ENCODE data around the gene WDR35.
A peak's percentile ranks its signal among the peaks of the same experiment; 100 is the strongest.
"Not testable (repeated sequence)": the region's sequence is repeated elsewhere in the genome, so short reads cannot be mapped to it uniquely, and the experiment has no call there.

Gene WDR35

DNA sequence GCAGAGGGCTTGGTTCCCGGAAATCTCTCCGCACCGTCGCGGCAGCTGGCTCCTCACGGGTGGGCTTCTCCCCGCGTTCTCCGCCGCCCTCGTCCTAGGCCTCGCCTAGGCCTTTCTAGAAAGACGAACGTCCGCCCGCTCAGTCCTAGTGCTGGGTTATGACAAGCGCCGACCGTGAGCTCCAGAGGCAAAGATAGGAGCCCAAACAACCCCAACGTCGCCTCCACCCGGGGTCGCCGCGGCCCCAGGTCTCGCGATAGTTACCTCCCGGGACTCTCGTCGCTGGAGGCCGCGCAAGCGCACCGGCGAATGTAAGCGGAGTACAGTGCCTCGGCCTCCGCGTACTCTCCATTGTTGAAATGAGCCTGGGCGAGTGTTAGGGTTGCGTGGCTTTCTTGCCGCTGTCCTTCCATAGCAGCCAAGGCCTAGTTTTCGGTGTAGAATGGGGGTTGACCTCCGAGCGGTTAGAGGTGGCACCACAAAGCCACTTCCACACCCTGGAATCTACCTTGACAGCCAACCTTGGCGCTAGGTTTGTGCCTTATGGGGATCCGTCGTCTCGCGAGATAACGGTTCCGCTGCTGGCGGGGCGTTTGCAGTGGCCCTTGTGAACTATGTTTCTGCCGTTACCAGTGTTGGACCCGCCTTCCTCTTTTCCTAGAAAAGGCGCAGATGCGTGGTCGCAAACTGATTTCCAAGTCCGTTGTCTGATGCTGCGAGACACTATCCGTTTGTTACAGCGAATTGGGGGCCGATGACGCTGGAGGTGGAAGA, 88.3 kb downstream of the WDR35 start, which contains the start of gene TTC32:
Gene TTC32, minus strand, starts transcription at position 542 of the 774 bp plus-strand sequence. Its CDS starts 129 bp downstream, at position 413.
- Histone ChIP-seq H3K27ac (ENCODE audit: low read depth, low read length) (peak within 1 kb of the TSS; percentile 95), H3K27me3 (ENCODE audit: control insufficient read depth, insufficient read depth, low read length) (no peaks in the 10 kb centered on the region), H3K4me1 (ENCODE audit: control insufficient read depth, insufficient read depth, low read length) (peaks cover 13% of the 10 kb centered on the region), H3K36me3 (ENCODE audit: control insufficient read depth, insufficient read depth, low read length) (peaks cover 3% of the 10 kb centered on the region; the same call in 1 of the 2 replicates), H3K4me3 (ENCODE audit: low read depth, low read length) (peak within 1 kb of the TSS; percentile 88), H3K9ac (ENCODE audit: low read depth, low read length) (peak within 1 kb of the TSS; percentile 94), H3K9me3 (ENCODE audit: control insufficient read depth, insufficient read depth, low read length) (no peaks in the 10 kb centered on the region)

DNA sequence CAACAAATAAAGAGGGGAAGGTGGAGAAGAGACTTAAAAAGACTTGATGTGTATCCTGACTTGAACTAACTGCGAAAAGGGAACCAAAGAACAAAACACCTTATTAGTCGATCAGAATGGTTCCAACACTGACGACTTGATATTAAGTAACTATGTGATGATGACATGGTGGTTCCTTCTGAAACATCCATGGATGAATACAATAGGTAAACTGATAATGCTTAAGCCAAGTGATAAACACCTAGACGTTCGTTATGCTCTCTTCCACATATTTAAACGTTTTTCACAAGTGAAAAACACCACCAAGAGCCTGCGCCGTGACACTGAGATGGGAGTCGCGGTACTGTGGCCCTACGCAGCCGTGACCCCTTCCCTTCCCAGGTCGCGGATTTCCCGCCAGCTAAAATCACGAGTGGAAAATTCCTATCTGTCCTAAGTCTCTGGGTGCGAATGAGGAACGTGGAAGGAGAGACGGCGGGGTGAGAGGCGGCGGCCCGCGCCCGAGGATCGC, 88.9 kb downstream of the WDR35 start:
- Histone ChIP-seq H3K4me1 (ENCODE audit: control insufficient read depth, insufficient read depth, low read length) (peaks cover 13% of the 10 kb centered on the region), H3K9me3 (ENCODE audit: control insufficient read depth, insufficient read depth, low read length) (no peaks in the 10 kb centered on the region), H3K27me3 (ENCODE audit: control insufficient read depth, insufficient read depth, low read length) (no peaks in the 10 kb centered on the region), H3K4me3 (ENCODE audit: low read depth, low read length) (peak overlapping the region; percentile 88), H3K27ac (ENCODE audit: low read depth, low read length) (peak overlapping the region; percentile 95), H3K9ac (ENCODE audit: low read depth, low read length) (peak overlapping the region; percentile 94), H3K36me3 (ENCODE audit: control insufficient read depth, insufficient read depth, low read length) (peaks cover 3% of the 10 kb centered on the region; the same call in 1 of the 2 replicates)

DNA sequence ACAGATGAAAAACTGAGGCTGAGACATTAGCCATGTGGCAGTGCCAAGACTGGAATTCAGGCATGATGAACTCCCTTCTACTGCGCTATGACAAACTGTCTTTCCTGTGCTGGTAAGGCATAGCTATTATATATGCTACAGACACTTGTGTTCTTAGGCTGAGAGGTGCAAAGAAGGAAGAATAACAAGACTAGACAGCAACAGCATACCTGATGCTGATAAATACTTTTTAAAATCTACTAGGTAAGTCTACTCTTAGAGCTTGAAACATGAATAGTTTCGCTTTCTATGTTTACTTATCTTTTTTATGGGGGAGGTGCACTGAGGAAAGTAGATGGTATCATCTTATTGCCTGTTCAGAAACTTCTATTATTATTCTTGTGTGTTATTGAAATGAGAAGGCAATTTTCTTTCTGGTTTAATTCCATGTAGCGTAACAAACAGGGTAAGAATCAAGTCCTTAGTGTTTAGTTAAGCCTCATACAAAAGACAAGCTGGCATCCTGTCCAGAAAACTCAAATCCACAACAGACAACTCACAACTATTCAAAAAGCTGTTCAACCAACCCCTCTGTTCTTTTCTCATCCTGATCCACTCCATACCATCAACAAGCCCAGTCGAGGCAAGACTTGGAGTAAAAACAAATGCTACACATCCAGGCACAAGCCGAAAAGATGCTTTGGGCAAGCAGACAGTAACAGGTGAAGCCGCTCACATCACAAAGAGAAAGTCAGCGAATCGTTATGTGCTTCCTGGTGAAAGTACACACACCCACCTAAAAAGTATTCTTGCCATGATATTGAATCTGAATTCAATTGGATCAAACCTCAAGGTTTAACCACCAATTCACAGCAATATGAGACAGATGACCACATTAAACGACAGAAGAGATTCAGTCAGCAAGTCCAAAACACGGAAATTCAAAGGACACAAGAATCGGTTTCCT, 89.6 kb downstream of the WDR35 start:
- H3K9me3 ChIP-seq (ENCODE audit: control insufficient read depth, insufficient read depth, low read length) = no peaks in the 10 kb centered on the region
- H3K27ac ChIP-seq (ENCODE audit: low read depth, low read length) = no peak overlapping the region
- H3K27me3 ChIP-seq (ENCODE audit: control insufficient read depth, insufficient read depth, low read length) = no peaks in the 10 kb centered on the region
- H3K4me3 ChIP-seq (ENCODE audit: low read depth, low read length) = peak overlapping the region; percentile 88
- peak overlapping the region; percentile 94 for H3K9ac ChIP-seq (ENCODE audit: low read depth, low read length)
- H3K36me3 ChIP-seq (ENCODE audit: control insufficient read depth, insufficient read depth, low read length) = peaks cover 3% of the 10 kb centered on the region; the same call in 1 of the 2 replicates
- H3K4me1 ChIP-seq (ENCODE audit: control insufficient read depth, insufficient read depth, low read length) = peaks cover 13% of the 10 kb centered on the region

DNA sequence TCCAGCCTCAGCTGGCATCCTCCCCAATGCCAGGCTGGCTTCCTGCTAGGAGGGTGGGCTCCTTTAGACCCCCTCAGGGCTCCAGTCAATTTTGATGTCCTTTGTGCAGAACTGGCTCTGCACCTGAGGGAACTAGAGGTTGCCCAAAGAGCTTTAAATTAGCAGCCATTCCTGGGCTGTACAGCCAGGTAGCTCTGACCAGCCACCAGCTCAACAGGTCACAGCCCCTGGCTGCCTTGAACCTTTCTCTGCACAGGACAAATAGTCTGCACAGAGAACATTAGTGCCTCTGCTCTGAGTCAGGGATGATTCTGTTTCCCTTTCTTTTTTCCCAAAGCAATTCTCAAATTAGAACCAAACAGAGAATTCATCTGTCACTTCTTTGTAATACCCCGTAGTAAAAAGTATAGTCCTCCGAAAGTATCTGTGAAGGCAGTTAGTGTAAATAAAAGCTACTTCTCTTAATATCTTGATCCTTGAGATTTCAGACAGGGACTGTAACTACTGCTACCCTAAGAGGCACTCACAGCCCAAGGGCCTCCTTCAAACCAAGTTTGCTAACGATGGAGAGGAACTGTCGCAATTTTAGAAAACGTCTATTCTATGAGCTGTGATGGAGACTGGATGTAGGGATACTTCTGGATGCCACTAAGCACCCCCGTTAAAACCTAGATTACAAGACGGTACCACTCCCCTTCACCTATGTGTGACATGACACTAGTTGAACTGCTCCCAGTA, 91.1 kb downstream of the WDR35 start:
- Histone ChIP-seq H3K9me3 (ENCODE audit: control insufficient read depth, insufficient read depth, low read length) (no peaks in the 10 kb centered on the region), H3K27me3 (ENCODE audit: control insufficient read depth, insufficient read depth, low read length) (no peaks in the 10 kb centered on the region), H3K9ac (ENCODE audit: low read depth, low read length) (no peak overlapping the region), H3K4me1 (ENCODE audit: control insufficient read depth, insufficient read depth, low read length) (peaks cover 13% of the 10 kb centered on the region), H3K36me3 (ENCODE audit: control insufficient read depth, insufficient read depth, low read length) (peaks cover 3% of the 10 kb centered on the region; the same call in 1 of the 2 replicates), H3K27ac (ENCODE audit: low read depth, low read length) (no peak overlapping the region), H3K4me3 (ENCODE audit: low read depth, low read length) (no peak overlapping the region)

DNA sequence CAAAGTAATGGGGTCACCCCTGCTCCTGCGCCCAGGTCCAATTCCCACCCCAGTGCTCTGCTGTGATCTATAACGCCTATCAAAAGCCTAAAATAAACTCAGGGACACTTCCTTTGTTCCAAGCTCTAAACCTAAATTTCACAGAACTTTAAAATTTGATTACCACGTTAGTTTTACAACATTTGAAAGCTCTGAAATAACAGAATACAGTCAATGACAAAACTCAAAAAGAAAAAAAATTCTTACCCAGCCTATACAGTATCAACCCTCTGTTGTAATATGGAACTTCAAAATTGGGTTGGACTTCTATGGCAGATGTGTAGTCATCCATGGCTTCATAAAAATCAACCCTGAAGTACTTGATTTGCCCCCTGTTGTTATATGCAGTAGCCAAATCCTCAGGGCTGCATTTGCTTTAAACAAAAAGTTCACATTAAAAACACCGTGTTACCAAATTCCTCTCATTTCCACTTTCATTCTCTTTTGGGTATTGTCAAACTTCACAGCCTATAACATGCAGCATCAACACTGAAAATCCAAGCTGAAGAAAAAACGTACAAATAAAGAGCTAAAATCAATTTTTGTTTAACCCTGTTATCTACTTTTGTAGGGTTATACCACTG, 92.2 kb downstream of the WDR35 start:
- H3K36me3 ChIP-seq (ENCODE audit: control insufficient read depth, insufficient read depth, low read length) = peaks cover 3% of the 10 kb centered on the region; the same call in 1 of the 2 replicates

DNA sequence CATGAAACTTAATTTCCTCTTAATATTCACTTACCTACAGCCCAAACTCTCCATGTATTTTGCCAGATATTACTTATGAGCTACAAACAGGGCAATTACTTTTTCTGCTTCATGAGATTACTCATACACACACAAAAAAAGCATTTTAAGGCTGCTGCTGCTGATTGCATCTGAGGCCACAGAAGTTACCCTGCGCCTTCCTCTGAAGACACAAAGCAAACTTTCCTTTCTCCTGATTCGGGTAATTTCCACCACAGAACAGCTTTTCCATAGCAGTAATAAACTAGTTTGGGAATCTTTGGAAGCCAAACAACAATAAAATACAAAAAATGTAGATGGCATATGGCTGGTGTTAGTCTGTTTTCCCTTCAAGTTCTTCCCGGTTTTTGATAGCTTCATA, 94.4 kb downstream of the WDR35 start:
- no peak overlapping the region for H3K27ac ChIP-seq (ENCODE audit: low read depth, low read length)
- peaks cover 3% of the 10 kb centered on the region; the same call in 1 of the 2 replicates for H3K36me3 ChIP-seq (ENCODE audit: control insufficient read depth, insufficient read depth, low read length)
- H3K9ac ChIP-seq (ENCODE audit: low read depth, low read length) = no peak overlapping the region
- H3K4me1 ChIP-seq (ENCODE audit: control insufficient read depth, insufficient read depth, low read length) = peaks cover 5% of the 10 kb centered on the region
- no peak overlapping the region for H3K4me3 ChIP-seq (ENCODE audit: low read depth, low read length)
- no peaks in the 10 kb centered on the region for H3K9me3 ChIP-seq (ENCODE audit: control insufficient read depth, insufficient read depth, low read length)
- H3K27me3 ChIP-seq (ENCODE audit: control insufficient read depth, insufficient read depth, low read length) = no peaks in the 10 kb centered on the region

More for the DNA sequence above, 92.2 kb downstream of the WDR35 start:
- peaks cover 9% of the 10 kb centered on the region for H3K4me1 ChIP-seq (ENCODE audit: control insufficient read depth, insufficient read depth, low read length)
- H3K27ac ChIP-seq (ENCODE audit: low read depth, low read length) = no peak overlapping the region
- H3K9ac ChIP-seq (ENCODE audit: low read depth, low read length) = no peak overlapping the region
- H3K4me3 ChIP-seq (ENCODE audit: low read depth, low read length) = no peak overlapping the region
- H3K27me3 ChIP-seq (ENCODE audit: control insufficient read depth, insufficient read depth, low read length) = no peaks in the 10 kb centered on the region
- H3K9me3 ChIP-seq (ENCODE audit: control insufficient read depth, insufficient read depth, low read length) = no peaks in the 10 kb centered on the region

DNA sequence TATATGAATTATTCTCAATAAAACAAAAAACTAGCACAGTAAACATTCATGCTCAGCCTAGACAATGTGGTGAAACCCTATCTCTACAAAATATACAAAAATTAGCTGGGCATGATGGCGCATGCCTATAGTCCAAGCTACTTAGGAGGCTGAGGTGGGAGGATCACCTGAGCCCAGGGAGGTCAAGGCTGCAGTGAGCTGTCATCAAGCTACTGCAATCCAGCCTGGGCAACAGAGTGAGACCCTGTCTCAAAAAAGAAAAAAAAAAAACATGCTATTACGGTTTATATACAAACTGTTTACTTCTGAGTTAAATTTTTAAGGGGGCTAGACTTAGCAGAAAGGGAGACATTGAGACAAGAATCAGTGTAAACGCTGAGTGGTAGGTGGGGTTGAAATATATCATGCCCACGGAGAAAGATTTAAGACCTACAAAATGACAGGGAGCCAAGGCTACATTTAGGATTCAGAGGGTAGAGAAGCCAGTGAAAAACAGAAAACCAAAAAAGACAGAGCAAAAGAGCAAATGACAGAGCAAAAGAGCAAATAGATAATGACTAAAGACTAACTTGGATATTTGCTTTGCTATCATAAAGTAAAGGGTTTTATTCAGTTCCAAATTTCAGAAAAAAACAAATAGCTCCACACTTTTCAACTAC, 95.6 kb downstream of the WDR35 start:
- Histone ChIP-seq H3K9me3 (ENCODE audit: control insufficient read depth, insufficient read depth, low read length) (no peaks in the 10 kb centered on the region), H3K4me3 (ENCODE audit: low read depth, low read length) (no peak overlapping the region), H3K27ac (ENCODE audit: low read depth, low read length) (no peak overlapping the region)

DNA sequence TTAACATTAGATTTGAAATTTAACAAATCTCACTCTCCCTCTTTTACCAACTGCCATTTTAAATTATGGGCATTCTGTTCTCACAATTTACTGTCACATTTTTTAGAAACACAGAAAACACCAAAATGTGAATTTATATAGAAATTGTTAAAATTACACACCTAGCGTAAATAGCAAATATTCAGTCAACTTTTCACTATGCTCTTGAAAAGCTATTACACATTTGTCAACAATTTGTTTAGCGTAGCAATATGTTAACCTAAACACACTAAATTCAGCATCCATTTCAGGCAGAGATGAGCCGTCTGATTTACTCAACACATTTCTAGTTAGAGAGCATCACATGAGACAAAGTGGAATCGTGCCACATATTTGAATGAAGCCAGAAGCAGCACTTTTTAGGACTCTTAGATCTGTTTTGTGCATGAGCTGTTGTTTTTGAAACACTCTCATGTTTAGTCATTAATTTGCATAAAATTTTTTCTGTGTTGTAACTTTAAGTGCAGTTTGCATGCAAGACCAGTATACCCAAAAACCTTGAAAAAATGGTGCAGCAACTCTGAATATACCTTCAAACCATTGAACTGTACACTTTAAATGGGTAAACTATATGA, 96.3 kb downstream of the WDR35 start:
- H3K36me3 ChIP-seq (ENCODE audit: control insufficient read depth, insufficient read depth, low read length) = peaks cover 3% of the 10 kb centered on the region; the same call in 1 of the 2 replicates
- H3K4me1 ChIP-seq (ENCODE audit: control insufficient read depth, insufficient read depth, low read length) = no peaks in the 10 kb centered on the region
- no peak overlapping the region for H3K9ac ChIP-seq (ENCODE audit: low read depth, low read length)
- H3K4me3 ChIP-seq (ENCODE audit: low read depth, low read length) = no peak overlapping the region
- no peaks in the 10 kb centered on the region for H3K9me3 ChIP-seq (ENCODE audit: control insufficient read depth, insufficient read depth, low read length)
- no peaks in the 10 kb centered on the region for H3K27me3 ChIP-seq (ENCODE audit: control insufficient read depth, insufficient read depth, low read length)
- no peak overlapping the region for H3K27ac ChIP-seq (ENCODE audit: low read depth, low read length)

More for the DNA sequence above, 95.6 kb downstream of the WDR35 start:
- Histone ChIP-seq H3K9ac (ENCODE audit: low read depth, low read length) (no peak overlapping the region), H3K4me1 (ENCODE audit: control insufficient read depth, insufficient read depth, low read length) (no peaks in the 10 kb centered on the region), H3K27me3 (ENCODE audit: control insufficient read depth, insufficient read depth, low read length) (no peaks in the 10 kb centered on the region), H3K36me3 (ENCODE audit: control insufficient read depth, insufficient read depth, low read length) (peaks cover 3% of the 10 kb centered on the region; the same call in 1 of the 2 replicates)

DNA sequence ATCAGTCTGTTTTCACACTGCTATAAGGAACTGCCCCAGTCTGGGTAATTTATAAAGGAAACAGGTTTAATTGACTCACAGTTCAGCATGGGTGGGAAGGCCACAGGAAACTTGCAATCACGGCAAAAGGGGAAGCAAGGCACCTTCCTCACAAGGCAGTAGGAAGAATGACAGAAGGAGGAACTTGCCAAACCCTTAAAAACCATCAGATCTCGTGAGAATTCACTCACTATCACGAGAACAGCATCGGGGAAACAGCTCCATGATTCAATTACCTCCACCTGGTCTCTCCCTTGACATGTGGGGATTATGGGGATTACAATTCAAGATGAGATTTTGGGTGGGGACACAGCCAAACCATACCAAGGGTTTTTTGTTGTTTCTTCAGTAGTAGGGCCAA, 97.9 kb downstream of the WDR35 start:
- H3K36me3 ChIP-seq (ENCODE audit: control insufficient read depth, insufficient read depth, low read length); H3K9me3 ChIP-seq (ENCODE audit: control insufficient read depth, insufficient read depth, low read length); H3K27me3 ChIP-seq (ENCODE audit: control insufficient read depth, insufficient read depth, low read length); H3K4me3 ChIP-seq (ENCODE audit: low read depth, low read length); H3K4me1 ChIP-seq (ENCODE audit: control insufficient read depth, insufficient read depth, low read length); H3K27ac ChIP-seq (ENCODE audit: low read depth, low read length); H3K9ac ChIP-seq (ENCODE audit: low read depth, low read length): not testable (repeated sequence)
